DND-41 (cell line): ENCODE measurements around the gene AP1AR.

Experiments
- EZH2 ChIP-seq: IDR thresholded peaks from 3 replicates; pipeline ENCODE4 v1.6.1; 2012; ENCODE audit warnings: borderline replicate concordance, low read depth, mild to moderate bottlenecking, moderate library complexity, low read length, inconsistent platforms; ENCODE audit not compliant: severe bottlenecking
- TF ChIP-seq, protein P1 (sequence below): IDR thresholded peaks from 2 replicates; pipeline ENCODE4 v1.5.1; 2012; ENCODE audit warnings: borderline replicate concordance, low read length, moderate library complexity, mild to moderate bottlenecking; ENCODE audit not compliant: poor library complexity, severe bottlenecking; ENCODE audit errors: extremely low read depth

DNA sequence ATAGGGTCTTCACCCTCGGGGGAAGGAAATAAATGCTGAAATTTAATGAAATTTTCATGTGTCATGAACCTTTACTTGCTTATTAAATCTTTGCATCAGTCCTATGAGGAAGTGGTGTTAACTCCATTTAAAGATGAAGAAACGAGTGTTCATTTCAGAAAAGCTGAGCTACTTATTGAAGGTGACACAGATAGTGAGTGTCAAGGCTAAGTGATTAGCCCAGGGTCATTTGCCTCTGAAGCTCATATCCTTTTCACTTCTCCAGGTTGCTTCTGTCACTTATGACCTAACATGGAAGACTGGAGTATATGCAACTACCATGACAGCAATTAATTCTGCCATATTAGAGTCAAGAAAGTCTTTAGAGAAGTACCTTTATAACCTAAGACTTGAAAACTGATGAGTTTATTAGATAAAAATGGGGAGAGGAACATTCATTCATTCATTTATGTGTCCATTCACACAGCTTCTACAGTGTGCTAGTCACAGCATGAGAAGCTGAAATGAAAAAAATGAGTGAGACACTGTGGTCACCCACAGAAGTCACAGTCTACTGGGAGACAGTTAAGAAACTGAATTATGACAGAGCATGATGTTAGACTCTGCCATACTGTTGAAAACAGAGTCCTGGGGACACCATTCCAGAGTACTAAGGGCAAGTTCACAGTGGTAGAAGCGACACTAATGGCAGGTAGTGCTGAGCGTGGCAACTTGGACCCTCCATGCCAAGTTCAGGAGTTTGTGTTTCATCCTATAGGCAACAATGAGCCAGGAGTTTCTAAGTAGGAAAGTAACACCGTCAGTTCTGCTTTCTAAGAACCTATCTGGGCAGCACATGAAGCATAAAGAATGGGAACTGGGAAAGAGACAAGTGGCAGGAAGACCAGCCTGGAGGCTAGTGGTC is 86.9 kb downstream of the AP1AR start:
- TF ChIP-seq, protein P1, sequence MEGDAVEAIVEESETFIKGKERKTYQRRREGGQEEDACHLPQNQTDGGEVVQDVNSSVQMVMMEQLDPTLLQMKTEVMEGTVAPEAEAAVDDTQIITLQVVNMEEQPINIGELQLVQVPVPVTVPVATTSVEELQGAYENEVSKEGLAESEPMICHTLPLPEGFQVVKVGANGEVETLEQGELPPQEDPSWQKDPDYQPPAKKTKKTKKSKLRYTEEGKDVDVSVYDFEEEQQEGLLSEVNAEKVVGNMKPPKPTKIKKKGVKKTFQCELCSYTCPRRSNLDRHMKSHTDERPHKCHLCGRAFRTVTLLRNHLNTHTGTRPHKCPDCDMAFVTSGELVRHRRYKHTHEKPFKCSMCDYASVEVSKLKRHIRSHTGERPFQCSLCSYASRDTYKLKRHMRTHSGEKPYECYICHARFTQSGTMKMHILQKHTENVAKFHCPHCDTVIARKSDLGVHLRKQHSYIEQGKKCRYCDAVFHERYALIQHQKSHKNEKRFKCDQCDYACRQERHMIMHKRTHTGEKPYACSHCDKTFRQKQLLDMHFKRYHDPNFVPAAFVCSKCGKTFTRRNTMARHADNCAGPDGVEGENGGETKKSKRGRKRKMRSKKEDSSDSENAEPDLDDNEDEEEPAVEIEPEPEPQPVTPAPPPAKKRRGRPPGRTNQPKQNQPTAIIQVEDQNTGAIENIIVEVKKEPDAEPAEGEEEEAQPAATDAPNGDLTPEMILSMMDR, result no peak
- TF ChIP-seq EZH2, result no peak
